Measurements from ENCODE around the gene FBXO40. TPM values are rescaled to one million over a fixed set of nuclear protein-coding genes. Genes with fewer than 3 reads are reported as not detected.

Gene FBXO40
- total RNA-seq, 6 experiments from 2014 or later: not detected

DNA sequence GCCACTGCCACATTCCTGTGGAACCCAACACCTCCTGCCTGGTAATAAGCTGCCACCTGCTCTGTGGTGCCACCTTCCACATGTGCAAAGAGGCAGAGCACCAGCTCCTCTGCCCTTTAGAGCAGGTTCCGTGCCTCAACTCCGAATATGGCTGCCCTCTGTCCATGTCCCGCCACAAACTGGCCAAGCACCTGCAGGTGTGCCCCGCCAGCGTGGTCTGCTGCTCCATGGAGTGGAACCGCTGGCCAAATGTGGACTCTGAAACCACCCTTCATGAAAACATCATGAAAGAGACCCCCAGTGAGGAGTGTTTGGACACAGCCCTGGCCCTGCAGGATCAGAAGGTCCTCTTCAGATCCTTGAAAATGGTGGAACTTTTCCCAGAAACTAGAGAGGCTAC is 28.3 kb downstream of the FBXO40 start:
- no peaks in the 10 kb centered on the region for H3K4me1 Mint-ChIP-seq (ENCODE audit: low read depth)
- peaks cover 24% of the 10 kb centered on the region for H3K27me3 Mint-ChIP-seq (ENCODE audit: insufficient read depth)
- TF ChIP-seq, protein P1, sequence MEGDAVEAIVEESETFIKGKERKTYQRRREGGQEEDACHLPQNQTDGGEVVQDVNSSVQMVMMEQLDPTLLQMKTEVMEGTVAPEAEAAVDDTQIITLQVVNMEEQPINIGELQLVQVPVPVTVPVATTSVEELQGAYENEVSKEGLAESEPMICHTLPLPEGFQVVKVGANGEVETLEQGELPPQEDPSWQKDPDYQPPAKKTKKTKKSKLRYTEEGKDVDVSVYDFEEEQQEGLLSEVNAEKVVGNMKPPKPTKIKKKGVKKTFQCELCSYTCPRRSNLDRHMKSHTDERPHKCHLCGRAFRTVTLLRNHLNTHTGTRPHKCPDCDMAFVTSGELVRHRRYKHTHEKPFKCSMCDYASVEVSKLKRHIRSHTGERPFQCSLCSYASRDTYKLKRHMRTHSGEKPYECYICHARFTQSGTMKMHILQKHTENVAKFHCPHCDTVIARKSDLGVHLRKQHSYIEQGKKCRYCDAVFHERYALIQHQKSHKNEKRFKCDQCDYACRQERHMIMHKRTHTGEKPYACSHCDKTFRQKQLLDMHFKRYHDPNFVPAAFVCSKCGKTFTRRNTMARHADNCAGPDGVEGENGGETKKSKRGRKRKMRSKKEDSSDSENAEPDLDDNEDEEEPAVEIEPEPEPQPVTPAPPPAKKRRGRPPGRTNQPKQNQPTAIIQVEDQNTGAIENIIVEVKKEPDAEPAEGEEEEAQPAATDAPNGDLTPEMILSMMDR (IDR thresholded peaks at IDR 0.05): no peak
- no peaks in the 10 kb centered on the region for H3K36me3 Mint-ChIP-seq (ENCODE audit: low read depth)
- DNase-seq: no peak
- no peak overlapping the region for H3K4me3 Mint-ChIP-seq
- no peak overlapping the region for H3K27ac Mint-ChIP-seq
- H3K9me3 Mint-ChIP-seq: no peaks in the 10 kb centered on the region

DNA sequence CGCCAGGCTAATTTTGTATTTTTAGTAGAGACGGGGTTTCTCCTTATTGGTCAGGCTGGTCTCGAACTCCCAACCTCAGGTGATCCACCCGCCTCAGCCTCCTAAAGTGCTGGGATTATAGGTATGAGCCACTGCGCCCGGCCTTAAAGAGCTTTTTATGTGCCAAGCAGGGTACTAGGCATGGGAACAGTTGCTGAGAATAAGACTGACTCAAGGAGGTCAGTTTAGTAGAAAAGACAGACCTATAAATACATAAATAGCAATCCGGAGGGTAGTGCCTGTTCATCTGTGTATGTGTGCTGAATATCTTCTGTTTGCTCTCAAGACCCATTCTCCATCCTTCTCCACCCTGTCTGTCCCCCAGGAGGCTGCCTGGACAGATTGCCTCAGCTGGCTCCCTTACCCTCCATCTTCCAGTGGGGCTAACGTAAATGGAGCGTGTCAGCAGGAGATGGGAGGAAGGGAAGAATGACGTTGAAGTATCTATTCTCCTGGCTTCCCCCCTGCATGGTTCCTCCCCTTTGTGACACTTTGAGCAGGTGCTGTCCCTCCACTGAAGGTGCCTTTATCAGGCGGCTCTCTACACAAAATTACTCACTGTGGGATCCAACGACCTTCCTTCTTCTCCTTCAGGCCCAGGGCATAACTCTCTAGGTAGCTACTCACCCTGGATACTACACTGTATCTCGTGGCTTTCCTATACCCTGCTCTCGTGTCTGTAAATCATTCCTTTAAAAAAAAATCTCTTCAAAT is 31.1 kb downstream of the FBXO40 start:
- Mint-ChIP-seq H3K9me3 (no peaks in the 10 kb centered on the region), H3K27me3 (ENCODE audit: insufficient read depth) (peaks cover 23% of the 10 kb centered on the region), H3K4me1 (ENCODE audit: low read depth) (no peaks in the 10 kb centered on the region), H3K4me3 (no peak overlapping the region), H3K36me3 (ENCODE audit: low read depth) (no peaks in the 10 kb centered on the region), H3K27ac (no peak overlapping the region)
- no peak for DNase-seq
- TF ChIP-seq, protein P1 (IDR thresholded peaks at IDR 0.05): no peak

DNA sequence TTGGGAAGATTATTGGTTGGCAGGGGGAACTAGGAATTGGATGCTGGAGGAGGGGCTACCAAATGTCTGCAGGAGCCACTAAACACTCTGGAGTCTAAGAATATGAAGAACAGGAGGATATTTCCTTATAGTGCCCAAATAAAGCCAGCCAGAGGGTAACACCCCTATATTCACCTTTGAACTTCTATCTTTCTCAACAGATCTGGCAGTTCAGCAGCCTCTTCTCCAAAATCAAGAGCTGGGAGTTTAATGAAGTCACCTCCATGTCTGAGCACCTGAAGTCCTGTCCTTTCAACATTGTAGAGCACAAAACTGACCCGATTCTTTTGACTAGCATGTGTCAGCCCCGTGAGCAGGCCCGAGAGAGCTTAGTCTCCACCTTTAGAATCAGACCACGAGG is 33.3 kb downstream of the FBXO40 start:
- DNase-seq: no peak
- H3K9me3 Mint-ChIP-seq: no peaks in the 10 kb centered on the region
- no peak overlapping the region for H3K27ac Mint-ChIP-seq
- TF ChIP-seq, protein P1 (IDR thresholded peaks at IDR 0.05): no peak
- no peaks in the 10 kb centered on the region for H3K36me3 Mint-ChIP-seq (ENCODE audit: low read depth)
- H3K4me1 Mint-ChIP-seq (ENCODE audit: low read depth): no peaks in the 10 kb centered on the region
- peaks cover 32% of the 10 kb centered on the region for H3K27me3 Mint-ChIP-seq (ENCODE audit: insufficient read depth)
- H3K4me3 Mint-ChIP-seq: no peak overlapping the region

DNA sequence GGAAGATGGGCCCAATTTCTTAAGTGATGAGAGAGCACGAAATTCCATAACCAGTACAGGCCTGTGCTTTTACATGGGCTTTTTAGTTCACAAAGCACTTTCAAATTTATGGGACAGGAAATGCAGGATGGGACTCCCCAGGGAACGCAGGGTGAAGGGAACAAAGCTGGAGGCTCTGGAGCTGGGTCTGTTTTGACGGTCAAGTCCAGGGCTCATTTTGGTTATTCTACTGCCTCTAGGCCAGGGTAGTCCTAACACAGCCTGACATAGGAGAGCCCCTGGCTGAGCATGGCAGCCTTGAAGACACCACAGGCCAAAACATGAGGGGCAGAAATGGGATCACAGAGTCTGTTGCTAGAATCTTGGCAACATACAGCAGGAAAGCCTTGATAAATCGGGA is 34.0 kb downstream of the FBXO40 start:
- Mint-ChIP-seq H3K36me3 (ENCODE audit: low read depth) (no peaks in the 10 kb centered on the region), H3K4me3 (no peak overlapping the region), H3K9me3 (no peaks in the 10 kb centered on the region), H3K4me1 (ENCODE audit: low read depth) (no peaks in the 10 kb centered on the region), H3K27ac (no peak overlapping the region), H3K27me3 (ENCODE audit: insufficient read depth) (peaks cover 31% of the 10 kb centered on the region)
- TF ChIP-seq, protein P1 (IDR thresholded peaks at IDR 0.05): no peak
- no peak for DNase-seq

DNA sequence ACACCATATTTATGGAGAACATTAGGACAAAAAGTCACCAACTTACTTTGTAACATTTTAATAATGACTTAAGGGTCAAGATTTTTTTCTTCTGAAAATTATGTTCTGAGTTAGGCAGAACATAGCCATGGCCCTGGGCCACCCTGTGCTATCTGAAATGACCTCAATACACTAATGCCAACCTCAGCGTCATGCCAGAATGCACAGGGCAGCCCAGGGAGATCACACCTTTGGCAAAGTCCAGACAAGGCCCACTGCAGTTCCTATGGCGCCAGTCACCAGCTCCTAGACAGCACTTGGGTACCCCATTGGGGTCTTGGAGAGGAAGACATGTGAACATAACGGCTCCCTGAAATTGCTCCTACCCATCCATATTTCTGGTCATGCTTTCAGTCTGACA is 34.4 kb downstream of the FBXO40 start:
- H3K27ac Mint-ChIP-seq: no peak overlapping the region
- peaks cover 27% of the 10 kb centered on the region for H3K27me3 Mint-ChIP-seq (ENCODE audit: insufficient read depth)
- DNase-seq: no peak
- no peak overlapping the region for H3K4me3 Mint-ChIP-seq
- H3K36me3 Mint-ChIP-seq (ENCODE audit: low read depth): no peaks in the 10 kb centered on the region
- H3K4me1 Mint-ChIP-seq (ENCODE audit: low read depth): no peaks in the 10 kb centered on the region
- no peaks in the 10 kb centered on the region for H3K9me3 Mint-ChIP-seq
- TF ChIP-seq, protein P1 (IDR thresholded peaks at IDR 0.05): no peak
